NCI-H446 treated with DMSO at 0.1 percent for 48 hours (cell line): ENCODE results near the gene ANXA6.
"Not testable (repeated sequence)": the region's sequence is repeated elsewhere in the genome, so short reads cannot be mapped to it uniquely, and the experiment has no call there.

Source experiments
- DNase-seq: peaks from one replicate; lab custom pipeline; 2025; lab: John Stamatoyannopoulos, UW

The ANXA6 gene

DNA sequence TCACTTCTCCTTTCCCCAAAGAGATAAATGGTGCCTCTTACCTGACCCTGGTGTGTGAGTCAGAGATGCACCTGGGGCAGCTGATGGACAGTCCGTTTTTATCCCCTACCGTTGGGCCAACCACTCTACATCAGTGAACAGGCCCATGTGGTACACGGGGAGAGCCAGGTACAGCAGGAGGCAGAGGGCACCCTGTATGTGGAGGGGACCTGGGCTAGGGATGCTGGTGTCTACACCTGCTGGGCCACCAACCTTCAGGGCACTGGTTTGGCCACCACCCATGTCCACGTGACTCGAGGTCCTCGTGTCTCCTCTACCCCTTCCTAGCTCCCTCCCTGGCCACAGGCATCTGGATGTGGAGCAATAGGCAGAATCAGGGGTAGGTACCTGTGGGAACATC lies 22.7 kb upstream of the ANXA6 start:
- DNase-seq: no peak

GRCh38 chr5:151179489-151179840 lies 21.9 kb upstream of the ANXA6 start:
- DNase-seq: no peak

DNA sequence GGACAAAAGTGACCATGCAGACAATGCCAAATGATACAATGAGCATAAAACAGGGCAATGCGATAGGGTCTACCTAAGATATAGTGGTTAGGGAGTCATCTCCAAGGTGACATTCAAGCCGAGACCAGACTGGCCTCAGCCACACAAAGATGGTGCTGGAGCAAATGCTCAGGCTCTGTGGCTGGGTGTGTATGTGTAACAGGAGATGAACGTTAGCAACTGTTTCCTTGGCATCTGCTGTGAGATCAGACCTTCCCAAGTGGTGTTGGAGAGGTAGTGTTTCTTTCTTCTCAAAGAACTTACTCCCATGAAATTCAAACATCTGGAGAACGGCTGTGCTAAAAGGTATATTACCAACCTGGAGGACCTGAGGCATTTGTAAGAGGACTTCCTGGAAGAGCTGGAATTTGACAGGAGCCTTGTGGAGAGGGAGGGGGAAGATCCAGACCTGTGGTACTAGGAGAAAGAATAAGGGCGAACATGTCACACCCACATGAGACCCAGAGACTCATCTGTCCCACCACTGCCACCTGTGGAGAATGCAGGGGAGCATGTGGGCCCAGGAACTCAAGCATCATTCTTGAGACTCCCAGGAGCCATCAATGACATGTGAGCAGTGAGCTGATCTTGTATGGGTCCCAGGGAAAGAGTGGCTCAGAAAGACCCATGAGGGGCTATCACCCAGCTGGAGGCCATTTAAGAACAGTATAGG lies 21.4 kb upstream of the ANXA6 start:
- DNase-seq: no peak

DNA sequence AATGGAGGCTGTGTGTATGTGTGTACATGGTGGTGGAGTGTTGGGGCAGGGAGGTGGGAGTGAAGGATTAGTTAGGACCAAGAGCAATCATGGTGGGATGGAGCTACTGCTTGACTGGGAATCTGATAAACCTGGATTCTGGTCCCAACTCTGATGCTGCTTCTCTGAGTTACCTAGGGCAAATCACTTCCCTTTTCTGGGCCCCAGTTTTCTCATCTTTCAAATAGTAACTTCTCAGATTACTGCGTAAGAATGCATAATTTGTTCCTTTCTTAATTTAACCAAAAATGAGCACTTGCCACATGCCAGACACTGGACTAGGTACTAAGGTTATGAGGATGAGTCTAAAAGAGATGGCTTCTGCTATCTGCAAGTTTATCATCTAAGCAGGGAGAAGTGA lies 20.8 kb upstream of the ANXA6 start:
- DNase-seq: no peak

- not testable (repeated sequence) for DNase-seq
These were observed 18.7 kb upstream of the ANXA6 start for GRCh38 chr5:151176268-151176667.

- peak; percentile 49 for DNase-seq
These were observed 17.1 kb upstream of the ANXA6 start for GRCh38 chr5:151174612-151175101.

- no peak for DNase-seq
These were observed 16.4 kb upstream of the ANXA6 start for GRCh38 chr5:151173711-151174611.

GRCh38 chr5:151171529-151171928 lies 13.9 kb upstream of the ANXA6 start:
- DNase-seq: no peak

- DNase-seq: no peak
These were observed 11.2 kb upstream of the ANXA6 start for GRCh38 chr5:151168602-151169344.

GRCh38 chr5:151167022-151167421 lies 9.4 kb upstream of the ANXA6 start:
- no peak for DNase-seq

DNA sequence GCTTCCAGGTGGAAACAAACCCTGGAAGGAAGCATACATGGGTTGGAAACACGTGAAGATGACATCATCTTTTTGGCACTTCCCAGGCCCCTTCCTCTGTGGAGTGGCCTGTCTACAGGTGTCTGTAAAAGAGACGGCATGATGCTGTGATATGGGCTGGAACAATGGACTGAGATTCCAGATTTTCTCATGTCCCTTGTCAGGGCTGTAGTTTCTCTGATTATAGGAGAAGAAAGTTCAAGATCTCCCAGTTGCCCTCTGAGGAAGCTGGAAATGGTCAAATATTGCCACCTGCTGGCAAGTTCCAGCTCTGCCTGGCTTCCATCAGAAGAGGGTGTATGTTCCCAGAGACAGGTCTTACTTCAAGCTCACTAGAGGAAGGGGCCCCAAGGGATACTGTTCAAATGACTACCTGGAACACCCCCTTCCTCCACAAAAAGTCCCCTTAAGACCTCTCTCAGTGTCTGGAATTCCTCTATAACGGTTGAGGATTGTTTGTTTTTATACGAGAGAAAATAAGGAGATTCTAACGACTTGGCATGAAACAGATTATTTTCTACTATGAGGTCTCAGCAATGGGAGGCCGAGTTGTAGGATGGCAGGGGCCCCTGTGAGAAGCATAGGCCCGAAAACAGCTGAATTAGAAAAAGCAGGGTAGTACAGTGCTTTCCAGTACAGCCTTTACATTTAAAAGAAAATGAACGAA lies 7.3 kb upstream of the ANXA6 start:
- peak; percentile 19 for DNase-seq

- no peak for DNase-seq
These were observed 5.2 kb upstream of the ANXA6 start for GRCh38 chr5:151162776-151163175.

DNA sequence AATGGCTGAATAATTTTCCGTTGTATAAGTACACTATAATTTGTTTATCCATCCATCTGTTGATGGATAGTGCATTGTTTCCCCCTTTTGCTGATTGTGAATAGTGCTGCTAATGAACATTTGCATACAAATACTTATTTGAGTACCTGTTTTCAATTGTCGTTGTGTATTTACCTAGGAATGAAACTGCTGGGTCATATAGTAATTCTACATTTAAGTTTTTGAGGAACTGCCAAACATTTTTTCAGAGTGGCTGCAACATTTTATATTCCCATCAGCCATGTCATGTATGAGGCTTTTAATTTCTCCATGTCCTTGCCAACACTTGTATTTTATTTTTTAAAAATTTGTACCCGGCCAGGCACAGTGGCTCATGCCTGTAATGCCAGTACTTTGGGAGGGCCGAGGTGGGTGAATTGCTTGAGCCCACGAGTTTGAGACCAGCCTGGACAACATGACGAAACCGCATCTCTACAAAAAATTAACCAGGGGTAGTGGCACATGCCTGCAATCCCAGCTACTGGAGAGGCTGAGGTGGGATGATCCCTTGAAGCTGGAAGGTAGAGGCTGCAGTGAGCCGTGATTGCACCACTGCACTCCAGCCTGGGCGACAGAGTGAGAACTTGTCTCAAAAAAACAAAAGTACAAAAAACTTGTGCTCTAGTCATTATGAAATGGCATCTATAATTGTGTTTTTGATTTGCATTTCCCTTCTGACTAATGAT lies 2.2 kb upstream of the ANXA6 start:
- DNase-seq: no peak

DNA sequence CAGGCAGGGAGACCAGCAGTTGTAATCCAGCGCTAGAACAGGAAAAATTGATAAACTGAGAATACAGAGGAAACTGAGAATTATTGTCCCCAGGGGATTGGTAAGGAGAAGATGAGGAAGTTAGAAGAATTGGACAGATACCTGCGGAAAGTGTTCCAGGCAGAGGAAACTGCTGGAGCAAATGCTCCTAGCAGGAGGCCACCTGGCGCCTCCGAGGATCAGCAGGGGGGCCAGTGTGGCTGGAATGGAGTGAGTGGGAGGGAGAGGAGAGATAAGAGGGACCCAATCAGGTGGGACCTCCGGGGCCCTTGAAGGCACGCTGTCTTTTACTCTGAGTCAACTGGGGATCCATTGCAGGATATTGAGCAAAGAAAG lies 695 bp upstream of the ANXA6 start:
- no peak for DNase-seq

- no peak for DNase-seq
These were observed 815 bp downstream of the ANXA6 start for GRCh38 chr5:151156507-151157420.

DNA sequence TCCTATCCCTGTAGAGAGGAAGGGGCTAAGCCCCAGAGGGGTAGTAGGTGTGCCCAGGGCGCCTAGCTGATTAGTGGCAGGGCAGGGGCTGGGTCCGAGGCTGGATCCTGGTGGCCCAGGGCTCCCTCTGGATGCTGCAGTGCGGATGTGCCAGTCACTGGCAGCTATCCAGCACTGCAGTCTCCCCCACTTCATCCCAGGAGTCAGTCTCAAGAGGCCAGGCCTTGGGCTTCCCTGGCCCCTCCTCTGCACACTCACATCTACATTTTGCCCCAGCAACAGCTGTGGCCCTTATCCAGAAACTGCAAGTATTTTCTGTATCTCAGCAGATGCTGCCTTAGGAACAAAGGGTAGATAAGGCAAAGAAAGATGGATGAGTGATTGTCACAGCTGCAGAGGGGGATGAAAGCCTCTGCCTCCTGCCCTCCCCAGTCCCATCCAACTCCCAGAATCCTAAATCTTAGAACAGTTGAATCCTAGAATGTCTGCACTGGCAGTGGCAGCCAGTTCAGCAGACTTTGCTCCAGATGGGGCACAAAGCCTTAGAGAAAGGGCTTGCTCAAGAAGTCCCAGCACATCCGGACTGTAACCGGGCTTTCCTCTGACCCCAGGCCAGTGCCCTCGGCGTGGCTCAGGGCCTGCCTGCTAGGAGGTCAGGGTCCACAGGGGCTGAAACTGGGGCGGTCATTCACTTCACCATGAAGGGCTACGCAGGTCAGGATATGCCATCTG lies 1.6 kb downstream of the ANXA6 start:
- no peak for DNase-seq

- no peak for DNase-seq
These were observed 2.4 kb downstream of the ANXA6 start for GRCh38 chr5:151154931-151155774.

DNA sequence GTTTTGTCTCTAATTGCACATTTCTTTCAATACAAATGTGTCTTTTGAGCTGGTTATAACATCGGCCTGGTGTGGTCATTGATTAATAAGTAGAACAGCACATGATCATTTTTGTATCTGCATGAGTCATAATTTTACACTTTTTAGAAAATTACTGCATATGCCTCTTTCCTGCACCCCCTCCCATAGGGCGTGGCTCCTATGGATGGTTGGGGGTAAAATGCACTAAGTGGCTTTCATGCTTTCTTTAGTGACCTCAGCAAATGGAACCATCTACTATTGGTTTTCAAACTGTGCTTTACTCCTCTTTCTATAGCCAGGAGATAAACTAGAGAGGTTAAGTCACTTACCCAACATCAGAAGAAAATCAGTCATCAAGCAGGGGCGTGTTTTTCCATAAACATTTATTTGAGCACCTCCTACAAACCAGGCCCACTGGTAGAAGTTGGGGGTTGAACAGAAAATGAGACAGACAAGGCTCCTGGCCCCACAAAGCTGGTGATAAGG lies 3.8 kb downstream of the ANXA6 start:
- no peak for DNase-seq
